Measurements from ENCODE around the gene ZNF304.
A peak's percentile ranks its signal among the peaks of the same experiment; 100 is the strongest.

ZNF304 gene

DNA sequence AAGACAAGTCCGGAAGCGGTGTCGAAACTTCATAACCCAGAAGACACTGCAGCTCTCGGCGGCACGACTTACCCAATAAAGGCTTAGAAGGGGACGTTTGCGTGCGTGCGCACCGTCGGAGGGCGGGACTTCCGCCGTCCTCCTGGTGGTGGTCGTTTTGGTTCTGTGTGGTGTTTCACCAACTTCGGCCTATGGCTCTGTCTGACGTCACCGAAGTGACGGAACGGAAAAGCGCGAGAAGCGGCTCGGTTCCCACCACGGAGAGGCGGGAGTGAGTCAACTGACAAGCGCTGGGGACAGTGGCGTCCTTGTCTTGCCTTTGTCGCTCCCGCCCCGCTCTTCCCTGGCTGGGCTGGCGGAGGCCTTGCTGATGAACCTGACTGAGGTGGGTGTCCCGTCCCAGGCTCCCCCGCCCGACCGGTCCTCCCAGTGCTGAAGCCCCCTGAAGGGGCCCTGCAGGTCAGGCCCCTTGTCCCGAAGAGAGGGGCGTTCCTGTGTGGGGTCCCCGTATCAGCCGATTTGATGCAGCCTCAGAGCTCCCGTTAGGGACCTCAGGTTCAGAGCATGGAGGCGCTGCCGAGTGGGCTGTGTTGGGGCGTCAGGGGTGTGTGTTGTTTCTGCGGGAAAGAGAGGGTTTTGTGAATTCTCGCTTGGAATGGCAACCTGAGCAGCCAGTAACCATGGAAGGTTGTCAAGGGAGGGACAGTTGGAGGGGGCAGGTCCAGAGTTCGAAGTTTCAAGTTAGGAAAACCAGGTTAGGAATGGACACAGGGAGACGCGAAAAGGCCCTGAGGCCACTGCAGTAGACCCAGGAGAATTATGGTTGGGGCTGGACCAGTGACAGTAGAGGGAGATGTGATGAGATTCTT is 38.9 kb downstream of the ZNF304 start, which contains the start of gene ZNF548 (continued):
- no peak for TF ChIP-seq ZNF16 (tag by site-specific recombination; IDR thresholded peaks at IDR 0.05; ENCODE audit: low read depth)
- peak; percentile 63; the same call in 1 of the 2 replicates for TF ChIP-seq ZNF660 (tag by site-specific recombination; IDR thresholded peaks at IDR 0.05)
- TF ChIP-seq ZNF132 (tag by site-specific recombination; IDR thresholded peaks at IDR 0.05; ENCODE audit: borderline replicate concordance): no peak
- TF ChIP-seq ZNF157 (tag by site-specific recombination; IDR thresholded peaks at IDR 0.05): no peak
- TF ChIP-seq ZNF529 (tag by site-specific recombination; IDR thresholded peaks at IDR 0.05; ENCODE audit: insufficient replicate concordance): no peak
- no peak for TF ChIP-seq ZNF521 (tag by site-specific recombination; IDR thresholded peaks at IDR 0.05)
- TF ChIP-seq ZBTB48 (tag by site-specific recombination; IDR thresholded peaks at IDR 0.05): peak; percentile 78; the same call in 1 of the 2 replicates
- no peak for TF ChIP-seq ZNF514 (tag by site-specific recombination; IDR thresholded peaks at IDR 0.05)
- peak; percentile 87; the same call in 1 of the 2 replicates for TF ChIP-seq ZNF76 (tag by site-specific recombination; IDR thresholded peaks at IDR 0.05; ENCODE audit: borderline replicate concordance, low read depth)
- no peak for TF ChIP-seq ZNF169 (tag by site-specific recombination; IDR thresholded peaks at IDR 0.05)
- TF ChIP-seq, protein P1, sequence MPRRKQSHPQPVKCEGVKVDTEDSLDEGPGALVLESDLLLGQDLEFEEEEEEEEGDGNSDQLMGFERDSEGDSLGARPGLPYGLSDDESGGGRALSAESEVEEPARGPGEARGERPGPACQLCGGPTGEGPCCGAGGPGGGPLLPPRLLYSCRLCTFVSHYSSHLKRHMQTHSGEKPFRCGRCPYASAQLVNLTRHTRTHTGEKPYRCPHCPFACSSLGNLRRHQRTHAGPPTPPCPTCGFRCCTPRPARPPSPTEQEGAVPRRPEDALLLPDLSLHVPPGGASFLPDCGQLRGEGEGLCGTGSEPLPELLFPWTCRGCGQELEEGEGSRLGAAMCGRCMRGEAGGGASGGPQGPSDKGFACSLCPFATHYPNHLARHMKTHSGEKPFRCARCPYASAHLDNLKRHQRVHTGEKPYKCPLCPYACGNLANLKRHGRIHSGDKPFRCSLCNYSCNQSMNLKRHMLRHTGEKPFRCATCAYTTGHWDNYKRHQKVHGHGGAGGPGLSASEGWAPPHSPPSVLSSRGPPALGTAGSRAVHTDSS (tag by site-specific recombination; IDR thresholded peaks at IDR 0.05): no peak
- TF ChIP-seq, protein P2, sequence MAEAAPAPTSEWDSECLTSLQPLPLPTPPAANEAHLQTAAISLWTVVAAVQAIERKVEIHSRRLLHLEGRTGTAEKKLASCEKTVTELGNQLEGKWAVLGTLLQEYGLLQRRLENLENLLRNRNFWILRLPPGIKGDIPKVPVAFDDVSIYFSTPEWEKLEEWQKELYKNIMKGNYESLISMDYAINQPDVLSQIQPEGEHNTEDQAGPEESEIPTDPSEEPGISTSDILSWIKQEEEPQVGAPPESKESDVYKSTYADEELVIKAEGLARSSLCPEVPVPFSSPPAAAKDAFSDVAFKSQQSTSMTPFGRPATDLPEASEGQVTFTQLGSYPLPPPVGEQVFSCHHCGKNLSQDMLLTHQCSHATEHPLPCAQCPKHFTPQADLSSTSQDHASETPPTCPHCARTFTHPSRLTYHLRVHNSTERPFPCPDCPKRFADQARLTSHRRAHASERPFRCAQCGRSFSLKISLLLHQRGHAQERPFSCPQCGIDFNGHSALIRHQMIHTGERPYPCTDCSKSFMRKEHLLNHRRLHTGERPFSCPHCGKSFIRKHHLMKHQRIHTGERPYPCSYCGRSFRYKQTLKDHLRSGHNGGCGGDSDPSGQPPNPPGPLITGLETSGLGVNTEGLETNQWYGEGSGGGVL (tag by site-specific recombination; IDR thresholded peaks at IDR 0.05): peak; percentile 14
- peak; percentile 68 for TF ChIP-seq SP3 (tag by site-specific recombination; IDR thresholded peaks at IDR 0.05)
- 0 out of 2 replicates have a peak, but pooled peaks have one; percentile 68 for TF ChIP-seq GLI4 (tag by site-specific recombination; IDR thresholded peaks at IDR 0.05)
- 0 out of 2 replicates have a peak, but pooled peaks have one; percentile 42 for TF ChIP-seq ZNF391 (tag by site-specific recombination; IDR thresholded peaks at IDR 0.05; ENCODE audit: borderline replicate concordance, low read depth)
- no peak for TF ChIP-seq ZNF530 (tag by site-specific recombination; IDR thresholded peaks at IDR 0.05; ENCODE audit: low read depth)
- TF ChIP-seq, protein P3, sequence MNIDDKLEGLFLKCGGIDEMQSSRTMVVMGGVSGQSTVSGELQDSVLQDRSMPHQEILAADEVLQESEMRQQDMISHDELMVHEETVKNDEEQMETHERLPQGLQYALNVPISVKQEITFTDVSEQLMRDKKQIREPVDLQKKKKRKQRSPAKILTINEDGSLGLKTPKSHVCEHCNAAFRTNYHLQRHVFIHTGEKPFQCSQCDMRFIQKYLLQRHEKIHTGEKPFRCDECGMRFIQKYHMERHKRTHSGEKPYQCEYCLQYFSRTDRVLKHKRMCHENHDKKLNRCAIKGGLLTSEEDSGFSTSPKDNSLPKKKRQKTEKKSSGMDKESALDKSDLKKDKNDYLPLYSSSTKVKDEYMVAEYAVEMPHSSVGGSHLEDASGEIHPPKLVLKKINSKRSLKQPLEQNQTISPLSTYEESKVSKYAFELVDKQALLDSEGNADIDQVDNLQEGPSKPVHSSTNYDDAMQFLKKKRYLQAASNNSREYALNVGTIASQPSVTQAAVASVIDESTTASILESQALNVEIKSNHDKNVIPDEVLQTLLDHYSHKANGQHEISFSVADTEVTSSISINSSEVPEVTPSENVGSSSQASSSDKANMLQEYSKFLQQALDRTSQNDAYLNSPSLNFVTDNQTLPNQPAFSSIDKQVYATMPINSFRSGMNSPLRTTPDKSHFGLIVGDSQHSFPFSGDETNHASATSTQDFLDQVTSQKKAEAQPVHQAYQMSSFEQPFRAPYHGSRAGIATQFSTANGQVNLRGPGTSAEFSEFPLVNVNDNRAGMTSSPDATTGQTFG (tag by site-specific recombination; IDR thresholded peaks at IDR 0.05; ENCODE audit: borderline replicate concordance): no peak
- no peak for TF ChIP-seq ZNF677 (tag by site-specific recombination; IDR thresholded peaks at IDR 0.05)
- TF ChIP-seq ZNF843 (tag by site-specific recombination; IDR thresholded peaks at IDR 0.05): no peak
- no peak for TF ChIP-seq AEBP2 (tag by site-specific recombination; IDR thresholded peaks at IDR 0.05; ENCODE audit: borderline replicate concordance)
- no peak for TF ChIP-seq ZNF214 (tag by site-specific recombination; IDR thresholded peaks at IDR 0.05; ENCODE audit: borderline replicate concordance)
- no peak for TF ChIP-seq PRDM1 (tag by site-specific recombination; IDR thresholded peaks at IDR 0.05)
- no peak for TF ChIP-seq ZNF777 (tag by site-specific recombination; IDR thresholded peaks at IDR 0.05; ENCODE audit: borderline replicate concordance)
- no peak for TF ChIP-seq HOXA7 (CRISPR knock-in tag; IDR thresholded peaks at IDR 0.05; ENCODE audit: borderline replicate concordance)
- peak; percentile 51; the same call in 1 of the 2 replicates for TF ChIP-seq HOXD13 (CRISPR knock-in tag; IDR thresholded peaks at IDR 0.05; ENCODE audit: borderline replicate concordance)
- TF ChIP-seq BCL11B (tag by site-specific recombination; IDR thresholded peaks at IDR 0.05; ENCODE audit: low read depth): no peak
- peak; percentile 99 for TF ChIP-seq ZNF335 (tag by site-specific recombination; conservative IDR thresholded peaks at IDR 0.05)
- TF ChIP-seq ZNF280C (tag by site-specific recombination; IDR thresholded peaks at IDR 0.05): no peak
